Thyroid gland (tissue), 4 donors: ENCODE measurements around the gene HTR7.

Source experiments
- CTCF ChIP-seq, 6 experiments: fragments of 200-600 bp in 3 of 6; fragments of 450-650 bp in 3 of 6; sonication (generic) in 3 of 6; IDR thresholded peaks; one replicate each; pipeline ENCODE4 v1.5.1; 2016 to 2019; ENCODE audit warnings: antibody characterized with exemption in 6 of 6, mild to moderate bottlenecking in 2 of 6, inconsistent platforms in 1 of 6, moderate library complexity in 1 of 6
- POLR2A ChIP-seq, 2 donors: fragments of 450-650 bp; IDR thresholded peaks; one replicate each; pipeline ENCODE4 v1.6.1; 2017; ENCODE audit warnings: antibody characterized with exemption in 2 of 2, mild to moderate bottlenecking in 2 of 2, moderate library complexity in 1 of 2

- TF ChIP-seq CTCF (IDR thresholded peaks at IDR 0.05) (no peak), POLR2A (IDR thresholded peaks at IDR 0.05) (no peak)
These were observed 77.4 kb downstream of the HTR7 start for GRCh38 chr10:90780488-90780887.
